Body of pancreas (tissue), 4 donors: ENCODE results near the gene GPR37L1. TPM values are rescaled to one million over a fixed set of nuclear protein-coding genes. Genes with fewer than 3 reads are reported as not detected.

ENCODE experiments used
- ATAC-seq: fragments of 150-250 bp; one replicate; pipeline ENCODE4 v1.9.1; 2016
- DNase-seq, 4 donors: peaks; one replicate each; pipeline ENCODE4 v3.0.0-alpha.2; 2019
- H3K27ac ChIP-seq, 4 donors: fragments of 200-600 bp; sonication (generic); 1 replicate in 3 of 4; 2 replicates in 1 of 4; pipeline versions ENCODE4 v1.5.1 to v1.6.1; 2016 to 2019; ENCODE audit warnings: mild to moderate bottlenecking in 1 of 4, mixed read lengths in 1 of 4, moderate library complexity in 1 of 4
- H3K27me3 ChIP-seq, 2 donors: fragments of 200-600 bp; sonication (generic); one replicate each; pipeline ENCODE4 v1.6.0; 2016; ENCODE audit warnings: mild to moderate bottlenecking in 1 of 2
- H3K36me3 ChIP-seq, 2 donors: fragments of 200-600 bp; sonication (generic); replicated peaks in 1 of 2; 2 replicates each; pipeline ENCODE4 v1.5.1; 2016; ENCODE audit warnings: low read depth in 2 of 2; ENCODE audit not compliant: insufficient read depth in 1 of 2
- H3K4me1 ChIP-seq: fragments of 200-600 bp; sonication (generic); one replicate; pipeline ENCODE4 v1.6.0; 2016
- H3K4me3 ChIP-seq, 2 donors: fragments of 200-600 bp; sonication (generic); 1 replicate in 1 of 2; 2 replicates in 1 of 2; pipeline ENCODE4 v1.5.1; 2016 to 2019
- H3K9me3 ChIP-seq, 3 donors: fragments of 200-600 bp; sonication (generic); 1 replicate in 2 of 3; 2 replicates in 1 of 3; pipeline ENCODE4 v1.5.1; 2016
- POLR2A ChIP-seq, 3 donors: fragments of 450-650 bp; IDR thresholded peaks; one replicate each; pipeline ENCODE4 v1.6.1; 2016; ENCODE audit warnings: antibody characterized with exemption in 3 of 3, mild to moderate bottlenecking in 2 of 3
- WGBS, 2 donors: methylation state at CpG; one replicate each; pipeline ENCODE4 v1.1.5; 2017; 5-methylcytosine and 5-hydroxymethylcytosine counted together
- intact Hi-C: fragments of 100-400 bp; cut with DNase I; formaldehyde crosslinking; loops from one replicate; pipeline ENCODE4 v1.15.1; 2023
- total RNA-seq, 2 donors: library from RNA; depleted of rRNA; stranded (reverse); fragments of >200 nt; gene quantifications; one replicate each; pipeline ENCODE4 v1.1.0, GENCODE V29; 2016
- TF ChIP-seq, protein P1 (sequence below), 7 experiments: fragments of 450-650 bp in 4 of 7; fragments of 200-600 bp in 3 of 7; sonication (generic) in 3 of 7; IDR thresholded peaks; one replicate each; pipeline ENCODE4 v1.5.1; 2016 to 2019; ENCODE audit warnings: antibody characterized with exemption in 7 of 7

Gene GPR37L1
- total RNA-seq, 2 donors from 2014 or later: not detected

DNA sequence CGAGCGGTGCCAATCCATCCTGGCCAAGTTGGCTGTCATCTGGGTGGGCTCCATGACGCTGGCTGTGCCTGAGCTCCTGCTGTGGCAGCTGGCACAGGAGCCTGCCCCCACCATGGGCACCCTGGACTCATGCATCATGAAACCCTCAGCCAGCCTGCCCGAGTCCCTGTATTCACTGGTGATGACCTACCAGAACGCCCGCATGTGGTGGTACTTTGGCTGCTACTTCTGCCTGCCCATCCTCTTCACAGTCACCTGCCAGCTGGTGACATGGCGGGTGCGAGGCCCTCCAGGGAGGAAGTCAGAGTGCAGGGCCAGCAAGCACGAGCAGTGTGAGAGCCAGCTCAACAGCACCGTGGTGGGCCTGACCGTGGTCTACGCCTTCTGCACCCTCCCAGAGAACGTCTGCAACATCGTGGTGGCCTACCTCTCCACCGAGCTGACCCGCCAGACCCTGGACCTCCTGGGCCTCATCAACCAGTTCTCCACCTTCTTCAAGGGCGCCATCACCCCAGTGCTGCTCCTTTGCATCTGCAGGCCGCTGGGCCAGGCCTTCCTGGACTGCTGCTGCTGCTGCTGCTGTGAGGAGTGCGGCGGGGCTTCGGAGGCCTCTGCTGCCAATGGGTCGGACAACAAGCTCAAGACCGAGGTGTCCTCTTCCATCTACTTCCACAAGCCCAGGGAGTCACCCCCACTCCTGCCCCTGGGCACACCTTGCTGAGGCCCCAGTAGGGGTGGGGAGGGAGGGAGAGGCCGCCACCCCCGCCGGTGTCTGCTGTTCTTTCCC, 5.3 kb downstream of the GPR37L1 start:
- H3K36me3 ChIP-seq: no peaks in the 10 kb centered on the region
- peaks cover 24% of the 10 kb centered on the region for H3K4me1 ChIP-seq
- no peaks in the 10 kb centered on the region for H3K27me3 ChIP-seq
- DNase-seq: no peak
- ATAC-seq: no peak
- TF ChIP-seq, protein P1, sequence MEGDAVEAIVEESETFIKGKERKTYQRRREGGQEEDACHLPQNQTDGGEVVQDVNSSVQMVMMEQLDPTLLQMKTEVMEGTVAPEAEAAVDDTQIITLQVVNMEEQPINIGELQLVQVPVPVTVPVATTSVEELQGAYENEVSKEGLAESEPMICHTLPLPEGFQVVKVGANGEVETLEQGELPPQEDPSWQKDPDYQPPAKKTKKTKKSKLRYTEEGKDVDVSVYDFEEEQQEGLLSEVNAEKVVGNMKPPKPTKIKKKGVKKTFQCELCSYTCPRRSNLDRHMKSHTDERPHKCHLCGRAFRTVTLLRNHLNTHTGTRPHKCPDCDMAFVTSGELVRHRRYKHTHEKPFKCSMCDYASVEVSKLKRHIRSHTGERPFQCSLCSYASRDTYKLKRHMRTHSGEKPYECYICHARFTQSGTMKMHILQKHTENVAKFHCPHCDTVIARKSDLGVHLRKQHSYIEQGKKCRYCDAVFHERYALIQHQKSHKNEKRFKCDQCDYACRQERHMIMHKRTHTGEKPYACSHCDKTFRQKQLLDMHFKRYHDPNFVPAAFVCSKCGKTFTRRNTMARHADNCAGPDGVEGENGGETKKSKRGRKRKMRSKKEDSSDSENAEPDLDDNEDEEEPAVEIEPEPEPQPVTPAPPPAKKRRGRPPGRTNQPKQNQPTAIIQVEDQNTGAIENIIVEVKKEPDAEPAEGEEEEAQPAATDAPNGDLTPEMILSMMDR (IDR thresholded peaks at IDR 0.05): no peak
- TF ChIP-seq POLR2A (IDR thresholded peaks at IDR 0.05): no peak
- no peak overlapping the region for H3K27ac ChIP-seq
- intact Hi-C loops: loop anchor here (10.0 kb wide), 1 partner anchor 233 kb away; no protein-coding TSS in a partner anchor
- no peak overlapping the region for H3K4me3 ChIP-seq
- WGBS, 2 donors: 89 to 95% methylated on average over 12 to 26 of the region's 26 CpGs
- no peaks in the 10 kb centered on the region for H3K9me3 ChIP-seq

DNA sequence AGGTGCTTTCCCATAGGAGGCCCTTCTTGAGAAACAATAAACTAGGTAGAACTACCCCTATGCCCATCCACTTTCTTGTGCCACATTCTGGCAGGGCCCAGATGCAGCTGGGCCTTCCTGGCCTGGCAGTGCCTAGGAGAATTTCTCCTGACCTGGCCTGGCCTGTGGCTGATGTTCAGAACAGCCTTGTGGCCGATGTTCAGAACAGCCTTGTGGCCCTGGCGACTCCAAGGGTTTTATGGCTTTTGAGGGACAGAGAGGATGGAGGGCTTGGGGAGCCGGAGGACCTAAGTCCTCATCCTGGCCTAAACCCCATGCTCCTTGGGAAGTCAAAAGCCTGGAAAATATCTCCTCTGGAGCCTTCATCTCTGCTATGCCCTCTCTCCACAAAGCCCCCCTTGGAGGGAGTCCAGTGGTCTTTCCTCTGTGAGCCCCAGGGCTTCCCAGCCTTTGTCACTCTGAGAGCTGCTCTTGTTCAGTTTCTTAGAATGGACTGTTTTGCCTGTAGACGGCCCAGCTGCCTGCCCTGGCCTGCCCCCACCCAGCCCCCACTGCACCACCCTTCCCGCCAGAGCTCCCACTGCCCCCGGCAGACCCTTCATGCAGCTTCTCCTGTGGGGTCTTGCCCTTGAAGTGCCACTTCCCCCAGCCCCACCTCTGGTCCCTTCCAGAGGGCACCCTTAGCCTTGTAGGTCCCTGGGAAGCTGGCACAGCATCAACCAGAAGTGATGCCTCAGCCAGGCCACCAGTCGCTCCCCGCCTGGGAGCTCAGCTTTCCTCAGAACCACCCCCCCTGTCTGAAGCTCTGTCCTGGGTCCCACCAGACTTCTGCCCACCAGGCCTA, 7.0 kb downstream of the GPR37L1 start:
- WGBS, 2 donors: 77 to 78% methylated on average over 6 to 8 of the region's 8 CpGs
- Histone ChIP-seq H3K27ac (peak overlapping the region in 1 of 4 donors; percentile 37), H3K4me3 (no peak overlapping the region), H3K36me3 (peaks cover 1 to 4% of the 10 kb centered on the region in 2 donors), H3K4me1 (peaks cover 30% of the 10 kb centered on the region), H3K9me3 (no peaks in the 10 kb centered on the region), H3K27me3 (no peaks in the 10 kb centered on the region)
- intact Hi-C loops: loop anchor here (10.0 kb wide), 1 partner anchor 235 kb away; no protein-coding TSS in a partner anchor
- TF ChIP-seq, protein P1 (IDR thresholded peaks at IDR 0.05): no peak
- TF ChIP-seq POLR2A (IDR thresholded peaks at IDR 0.05): no peak
- no peak for ATAC-seq
- no peak for DNase-seq

DNA sequence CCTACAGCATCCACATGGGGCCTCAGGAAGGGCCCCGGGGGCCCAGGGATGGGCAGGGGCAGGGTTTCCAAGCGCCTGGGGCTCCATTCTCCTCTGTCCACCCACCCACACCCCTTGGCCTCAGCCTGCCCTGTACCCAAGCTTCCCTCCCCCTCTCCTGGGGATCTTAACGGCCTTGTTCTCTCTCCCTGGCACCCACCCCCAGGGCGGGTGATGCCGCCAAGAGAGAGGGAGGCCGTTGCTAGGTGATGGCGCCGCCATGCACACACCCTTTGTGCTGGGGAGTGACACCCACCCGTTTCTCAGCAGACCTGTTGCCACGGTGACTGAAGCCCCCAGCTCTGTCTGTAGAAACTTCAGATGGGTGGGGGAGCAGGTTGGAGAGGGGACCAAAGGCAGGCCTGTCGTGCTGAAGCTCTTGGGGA, 7.6 kb downstream of the GPR37L1 start:
- intact Hi-C loops: no loop called here
- Histone ChIP-seq H3K36me3 (peaks cover 1 to 4% of the 10 kb centered on the region in 2 donors), H3K27ac (peak overlapping the region in 2 of 4 donors; percentile 9 to 37), H3K9me3 (no peaks in the 10 kb centered on the region), H3K27me3 (no peaks in the 10 kb centered on the region), H3K4me3 (no peak overlapping the region), H3K4me1 (peaks cover 37% of the 10 kb centered on the region)
- ATAC-seq: no peak
- 61 to 63% methylated on average over 10 to 11 of the region's 11 CpGs for WGBS, 2 donors
- no peak for DNase-seq
- TF ChIP-seq POLR2A (IDR thresholded peaks at IDR 0.05): no peak
- TF ChIP-seq, protein P1 (IDR thresholded peaks at IDR 0.05): no peak

DNA sequence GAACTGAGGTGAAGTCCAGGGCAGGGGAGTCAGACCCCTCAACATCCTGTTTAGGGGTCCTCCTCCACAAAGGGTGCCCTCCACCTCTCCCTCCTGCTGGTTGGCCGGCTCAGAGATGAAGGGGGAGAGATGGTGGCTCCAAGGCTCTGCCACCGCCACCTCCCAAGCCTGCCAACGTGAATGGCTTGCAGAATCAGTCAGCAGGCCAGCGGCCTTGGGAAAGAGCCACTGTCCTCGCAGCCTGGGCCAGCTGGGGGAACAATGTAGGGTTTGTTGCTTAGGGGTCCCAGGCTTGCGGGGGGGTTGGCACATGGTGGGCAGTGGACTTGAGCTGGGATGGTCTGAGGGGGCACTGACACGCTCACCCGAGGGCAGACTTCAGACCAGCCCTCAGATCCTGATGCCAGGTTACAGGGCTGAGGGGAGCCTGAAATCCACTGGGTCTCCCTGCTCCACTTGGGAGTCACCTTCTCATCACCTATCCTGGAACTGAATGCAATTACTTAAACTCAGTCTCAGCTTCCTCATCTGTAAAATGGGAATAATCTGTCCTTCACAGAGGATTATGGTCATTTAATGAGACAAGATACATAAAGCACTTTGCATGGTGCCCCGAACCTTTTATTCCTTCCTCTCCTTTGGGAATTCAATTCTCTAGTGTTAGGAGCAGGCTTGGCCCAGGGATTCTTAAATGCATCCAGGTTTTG, 8.3 kb downstream of the GPR37L1 start:
- ATAC-seq: no peak
- Histone ChIP-seq H3K9me3 (no peaks in the 10 kb centered on the region), H3K27ac (peak overlapping the region in 3 of 4 donors; percentile 9 to 37 (median 36)), H3K36me3 (peaks cover 1 to 4% of the 10 kb centered on the region in 2 donors), H3K27me3 (no peaks in the 10 kb centered on the region), H3K4me3 (no peak overlapping the region), H3K4me1 (peaks cover 42% of the 10 kb centered on the region)
- WGBS, 2 donors: 45 to 60% methylated on average over 7 to 8 of the region's 9 CpGs
- TF ChIP-seq, protein P1 (IDR thresholded peaks at IDR 0.05): no peak
- TF ChIP-seq POLR2A (IDR thresholded peaks at IDR 0.05): no peak
- intact Hi-C loops: no loop called here
- DNase-seq: no peak
